Suprapubic skin (tissue), 4 donors: Measurements from ENCODE around the gene B3GALNT2.

ENCODE experiments used
- CTCF ChIP-seq, 2 donors: fragments of 200-600 bp in 1 of 2; fragments of 450-650 bp in 1 of 2; sonication (generic) in 1 of 2; IDR thresholded peaks; one replicate each; pipeline ENCODE4 v1.5.1; 2016 to 2019; ENCODE audit warnings: antibody characterized with exemption in 2 of 2, mild to moderate bottlenecking in 1 of 2, moderate library complexity in 1 of 2
- EP300 ChIP-seq: sonication (generic); formaldehyde crosslinking; IDR thresholded peaks from one replicate; pipeline ENCODE4 v1.6.1; 2017; ENCODE audit warnings: antibody characterized with exemption
- POLR2A ChIP-seq, 2 donors: fragments of 450-650 bp; IDR thresholded peaks; one replicate each; pipeline ENCODE4 v1.6.1; 2017; ENCODE audit warnings: antibody characterized with exemption in 2 of 2, mild to moderate bottlenecking in 2 of 2, moderate library complexity in 2 of 2
- POLR2AphosphoS5 ChIP-seq, 3 donors: sonication (generic); formaldehyde crosslinking; IDR thresholded peaks; one replicate each; pipeline ENCODE4 v1.6.1; 2017; ENCODE audit warnings: antibody characterized with exemption in 3 of 3

- TF ChIP-seq CTCF (IDR thresholded peaks at IDR 0.05) (no peak), POLR2A (IDR thresholded peaks at IDR 0.05) (no peak), EP300 (no peak), POLR2AphosphoS5 (IDR thresholded peaks at IDR 0.05) (no peak)
Observed at GRCh38 chr1:235507623-235508022, 3.4 kb upstream of the B3GALNT2 start.
